ENCODE measurements around the gene ATG16L1. TPM values are rescaled to one million over a fixed set of nuclear protein-coding genes. Genes with fewer than 3 reads are reported as not detected.

The ATG16L1 gene
- total and polyA plus RNA-seq, 2 donors (not counting 1 experiment from before 2014, with no cell fraction given), result 23.7 to 33.7 TPM

DNA sequence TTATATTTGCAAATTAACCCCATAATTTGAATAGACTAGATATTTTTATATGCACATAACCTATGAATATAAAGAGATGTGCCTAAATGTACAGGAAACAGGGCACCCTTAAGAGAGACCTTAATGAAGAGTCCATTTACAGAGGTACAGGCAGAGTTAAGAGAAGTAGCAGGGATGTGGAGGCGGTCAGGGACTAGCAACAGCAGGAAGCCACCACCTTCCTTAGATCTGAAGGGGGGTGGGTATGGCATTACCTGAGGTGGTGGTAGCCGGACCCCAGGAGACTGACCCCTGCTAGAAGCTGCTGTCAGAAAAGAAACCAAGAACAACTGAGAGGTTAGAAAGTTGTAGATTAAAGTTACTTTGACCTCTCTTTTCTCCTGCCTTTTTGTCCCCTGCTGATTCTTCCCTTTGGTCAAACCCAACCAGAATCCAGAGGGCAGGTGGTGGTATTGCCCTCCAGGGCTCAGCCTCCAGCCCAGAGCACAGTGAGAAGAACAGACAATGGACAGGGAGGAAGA lies 24.9 kb upstream of the ATG16L1 start:
- no peak overlapping the region for H3K4me3 ChIP-seq (replicated peaks in 1 of 4; ENCODE audit: control extremely low read depth in 1 of 4, insufficient read depth in 1 of 4, low read depth in 3 of 4, low read length in 4 of 4)
- H3K27ac ChIP-seq (ENCODE audit: insufficient read depth, low read length), result no peak overlapping the region
- no peak for DNase-seq (ENCODE audit: low read depth in 2 of 2)
- H4K20me1 ChIP-seq (ENCODE audit: control insufficient read depth, extremely low read depth, insufficient read depth, low read length), result no peaks in the 10 kb centered on the region
- no peaks in the 10 kb centered on the region for H3K9me3 ChIP-seq (ENCODE audit: control insufficient read depth, insufficient read depth, low read depth, low read length)
- no peak overlapping the region for H3K4me2 ChIP-seq (ENCODE audit: extremely low read depth, insufficient read depth, low read length)
- H3K36me3 ChIP-seq (ENCODE audit: control insufficient read depth, insufficient read depth, low read length), result no peaks in the 10 kb centered on the region
- H3K9ac ChIP-seq (ENCODE audit: insufficient read depth, low read length), result no peak overlapping the region
- no peaks in the 10 kb centered on the region for H3K27me3 ChIP-seq (ENCODE audit: control insufficient read depth, insufficient read depth, low read length)
- H2AFZ ChIP-seq (ENCODE audit: low read length), result no peak overlapping the region
- no peaks in the 10 kb centered on the region for H3K79me2 ChIP-seq (ENCODE audit: control insufficient read depth, insufficient read depth, low read length)
- no peaks in the 10 kb centered on the region for H3K4me1 ChIP-seq (ENCODE audit: control insufficient read depth, extremely low read depth, insufficient read depth, low read length)
- no peak for TF ChIP-seq EZH2 (IDR thresholded peaks at IDR 0.05; ENCODE audit: low read length, missing control alignments)
- TF ChIP-seq, protein P1, sequence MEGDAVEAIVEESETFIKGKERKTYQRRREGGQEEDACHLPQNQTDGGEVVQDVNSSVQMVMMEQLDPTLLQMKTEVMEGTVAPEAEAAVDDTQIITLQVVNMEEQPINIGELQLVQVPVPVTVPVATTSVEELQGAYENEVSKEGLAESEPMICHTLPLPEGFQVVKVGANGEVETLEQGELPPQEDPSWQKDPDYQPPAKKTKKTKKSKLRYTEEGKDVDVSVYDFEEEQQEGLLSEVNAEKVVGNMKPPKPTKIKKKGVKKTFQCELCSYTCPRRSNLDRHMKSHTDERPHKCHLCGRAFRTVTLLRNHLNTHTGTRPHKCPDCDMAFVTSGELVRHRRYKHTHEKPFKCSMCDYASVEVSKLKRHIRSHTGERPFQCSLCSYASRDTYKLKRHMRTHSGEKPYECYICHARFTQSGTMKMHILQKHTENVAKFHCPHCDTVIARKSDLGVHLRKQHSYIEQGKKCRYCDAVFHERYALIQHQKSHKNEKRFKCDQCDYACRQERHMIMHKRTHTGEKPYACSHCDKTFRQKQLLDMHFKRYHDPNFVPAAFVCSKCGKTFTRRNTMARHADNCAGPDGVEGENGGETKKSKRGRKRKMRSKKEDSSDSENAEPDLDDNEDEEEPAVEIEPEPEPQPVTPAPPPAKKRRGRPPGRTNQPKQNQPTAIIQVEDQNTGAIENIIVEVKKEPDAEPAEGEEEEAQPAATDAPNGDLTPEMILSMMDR (conservative IDR thresholded peaks at IDR 0.05 in 1 of 2, IDR thresholded peaks at IDR 0.05 in 1 of 2; ENCODE audit: low read depth in 1 of 2, low read length in 2 of 2), result no peak

DNA sequence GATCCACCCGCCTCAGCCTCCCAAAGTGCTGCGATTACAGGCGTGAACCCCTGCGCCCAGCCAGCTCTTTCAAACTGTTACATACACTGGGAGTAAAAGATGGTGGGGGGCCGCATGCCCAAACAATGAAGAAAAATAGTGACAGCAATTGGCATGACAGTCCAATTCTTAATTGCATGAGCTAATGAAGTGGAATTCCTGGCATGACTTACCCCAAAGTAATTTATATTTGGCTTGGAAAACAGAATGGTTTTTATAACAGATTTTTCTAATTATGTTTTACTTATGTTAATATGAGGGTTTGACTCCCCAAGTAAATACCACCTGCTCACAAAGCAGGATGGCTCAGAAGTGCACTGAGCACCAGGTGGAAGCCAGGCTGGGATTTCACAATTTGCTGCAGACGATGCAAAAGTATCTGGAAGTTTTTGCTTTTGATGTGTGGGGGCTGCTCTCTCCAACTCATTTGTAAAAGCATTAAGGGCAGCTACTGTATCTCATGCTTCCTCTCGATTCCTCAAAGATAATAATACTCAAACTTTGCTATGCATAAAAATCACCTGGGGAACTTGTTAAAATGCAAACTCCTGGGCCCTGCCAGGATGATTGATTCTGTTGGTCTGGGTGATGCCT lies 24.0 kb upstream of the ATG16L1 start:
- no peak overlapping the region for H3K27ac ChIP-seq (ENCODE audit: insufficient read depth, low read length)
- H3K4me1 ChIP-seq (ENCODE audit: control insufficient read depth, extremely low read depth, insufficient read depth, low read length), result no peaks in the 10 kb centered on the region
- no peaks in the 10 kb centered on the region for H4K20me1 ChIP-seq (ENCODE audit: control insufficient read depth, extremely low read depth, insufficient read depth, low read length)
- no peak overlapping the region for H3K4me2 ChIP-seq (ENCODE audit: extremely low read depth, insufficient read depth, low read length)
- H3K4me3 ChIP-seq (replicated peaks in 1 of 4; ENCODE audit: control extremely low read depth in 1 of 4, insufficient read depth in 1 of 4, low read depth in 3 of 4, low read length in 4 of 4), result no peak overlapping the region
- H3K36me3 ChIP-seq (ENCODE audit: control insufficient read depth, insufficient read depth, low read length), result no peaks in the 10 kb centered on the region
- no peak for TF ChIP-seq EZH2 (IDR thresholded peaks at IDR 0.05; ENCODE audit: low read length, missing control alignments)
- TF ChIP-seq, protein P1 (conservative IDR thresholded peaks at IDR 0.05 in 1 of 2, IDR thresholded peaks at IDR 0.05 in 1 of 2; ENCODE audit: low read depth in 1 of 2, low read length in 2 of 2), result no peak
- no peak overlapping the region for H3K9ac ChIP-seq (ENCODE audit: insufficient read depth, low read length)
- no peaks in the 10 kb centered on the region for H3K79me2 ChIP-seq (ENCODE audit: control insufficient read depth, insufficient read depth, low read length)
- DNase-seq (ENCODE audit: low read depth in 2 of 2), result no peak
- no peaks in the 10 kb centered on the region for H3K9me3 ChIP-seq (ENCODE audit: control insufficient read depth, insufficient read depth, low read depth, low read length)
- H3K27me3 ChIP-seq (ENCODE audit: control insufficient read depth, insufficient read depth, low read length), result no peaks in the 10 kb centered on the region
- no peak overlapping the region for H2AFZ ChIP-seq (ENCODE audit: low read length)

DNA sequence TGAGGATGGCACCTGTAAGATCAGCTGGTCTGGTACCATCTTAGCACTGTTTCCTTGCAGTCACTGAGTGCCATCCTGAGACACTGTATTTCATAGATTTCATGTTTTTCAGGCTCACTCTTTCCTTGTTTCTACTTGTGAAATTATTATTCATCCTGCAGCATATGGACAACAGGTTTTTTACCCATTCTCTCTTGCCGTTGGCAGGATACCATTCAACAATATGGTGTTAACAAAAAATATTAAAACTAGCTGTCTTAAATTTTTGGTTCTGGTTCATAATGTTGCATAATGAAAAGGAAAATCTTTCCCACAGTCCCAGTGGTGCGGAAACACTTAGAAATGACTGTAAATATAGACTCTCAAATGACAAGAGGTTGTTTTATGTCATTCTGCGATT lies 23.1 kb upstream of the ATG16L1 start:
- Histone ChIP-seq H3K36me3 (ENCODE audit: control insufficient read depth, insufficient read depth, low read length) (no peaks in the 10 kb centered on the region), H3K79me2 (ENCODE audit: control insufficient read depth, insufficient read depth, low read length) (no peaks in the 10 kb centered on the region), H3K27ac (ENCODE audit: insufficient read depth, low read length) (no peak overlapping the region), H3K27me3 (ENCODE audit: control insufficient read depth, insufficient read depth, low read length) (no peaks in the 10 kb centered on the region), H3K4me3 (replicated peaks in 1 of 4; ENCODE audit: control extremely low read depth in 1 of 4, insufficient read depth in 1 of 4, low read depth in 3 of 4, low read length in 4 of 4) (no peak overlapping the region), H3K9me3 (ENCODE audit: control insufficient read depth, insufficient read depth, low read depth, low read length) (no peaks in the 10 kb centered on the region), H3K9ac (ENCODE audit: insufficient read depth, low read length) (no peak overlapping the region), H3K4me1 (ENCODE audit: control insufficient read depth, extremely low read depth, insufficient read depth, low read length) (no peaks in the 10 kb centered on the region), H2AFZ (ENCODE audit: low read length) (no peak overlapping the region), H3K4me2 (ENCODE audit: extremely low read depth, insufficient read depth, low read length) (no peak overlapping the region), H4K20me1 (ENCODE audit: control insufficient read depth, extremely low read depth, insufficient read depth, low read length) (no peaks in the 10 kb centered on the region)
- DNase-seq (ENCODE audit: low read depth in 2 of 2), result no peak
- TF ChIP-seq EZH2 (IDR thresholded peaks at IDR 0.05; ENCODE audit: low read length, missing control alignments), result no peak
- TF ChIP-seq, protein P1 (conservative IDR thresholded peaks at IDR 0.05 in 1 of 2, IDR thresholded peaks at IDR 0.05 in 1 of 2; ENCODE audit: low read depth in 1 of 2, low read length in 2 of 2), result no peak

Measured in fibroblast of lung (primary cell).